PFSK-1 (cell line): ENCODE results near the gene LACC1.

Source experiments
- FOXP2 ChIP-seq: optimal IDR thresholded peaks from 2 replicates; pipeline ENCODE3; 2011; ENCODE audit warnings: borderline replicate concordance, control low read depth, inconsistent platforms; ENCODE audit not compliant: insufficient read depth; ENCODE audit errors: extremely low read length, extremely low read depth
- POLR2AphosphoS5 ChIP-seq: IDR thresholded peaks from 2 replicates; pipeline ENCODE4 v1.6.1; 2012; ENCODE audit warnings: low read depth, mild to moderate bottlenecking, control low read depth, low read length, moderate library complexity
- SIN3A ChIP-seq: IDR thresholded peaks from 2 replicates; pipeline ENCODE4 v1.6.1; 2012; ENCODE audit warnings: mild to moderate bottlenecking, low read length, moderate library complexity, borderline replicate concordance; ENCODE audit not compliant: insufficient read depth
- TAF1 ChIP-seq: IDR thresholded peaks from 2 replicates; pipeline ENCODE4 v1.6.1; 2012; ENCODE audit warnings: low read length, control low read depth, borderline replicate concordance; ENCODE audit not compliant: insufficient read depth
- TF ChIP-seq, protein P1 (sequence below), 2 experiments: IDR thresholded peaks; 2 replicates each; pipeline versions ENCODE4 v1.6.1 to v1.8.0; 2011 to 2012; ENCODE audit warnings: low read depth in 2 of 2, low read length in 2 of 2, control low read depth in 1 of 2, inconsistent platforms in 1 of 2, mild to moderate bottlenecking in 1 of 2, moderate library complexity in 1 of 2; ENCODE audit not compliant: insufficient read depth in 1 of 2

Gene LACC1

DNA sequence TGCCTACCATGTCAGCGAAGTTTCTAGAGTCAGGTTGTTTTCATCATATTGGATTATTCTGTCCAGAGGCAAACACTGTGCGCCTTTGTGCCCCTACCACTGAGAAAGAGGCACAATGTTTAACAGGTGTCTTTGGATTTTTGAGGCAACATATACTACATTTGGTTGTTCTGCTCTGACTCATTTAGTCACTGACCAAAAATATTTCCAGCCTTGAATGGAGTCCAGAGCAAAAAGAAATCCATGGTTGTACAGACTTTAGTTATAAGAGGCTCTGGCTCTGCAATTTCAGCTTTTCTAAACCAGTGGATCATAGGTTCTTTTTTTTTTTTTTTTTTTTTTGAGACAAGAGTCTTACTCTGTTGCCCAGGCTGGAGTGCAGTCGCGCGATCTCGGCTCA is 35.7 kb downstream of the LACC1 start:
- TF ChIP-seq SIN3A (no peak), TAF1 (no peak), POLR2AphosphoS5 (no peak), FOXP2 (no peak)
- TF ChIP-seq, protein P1, sequence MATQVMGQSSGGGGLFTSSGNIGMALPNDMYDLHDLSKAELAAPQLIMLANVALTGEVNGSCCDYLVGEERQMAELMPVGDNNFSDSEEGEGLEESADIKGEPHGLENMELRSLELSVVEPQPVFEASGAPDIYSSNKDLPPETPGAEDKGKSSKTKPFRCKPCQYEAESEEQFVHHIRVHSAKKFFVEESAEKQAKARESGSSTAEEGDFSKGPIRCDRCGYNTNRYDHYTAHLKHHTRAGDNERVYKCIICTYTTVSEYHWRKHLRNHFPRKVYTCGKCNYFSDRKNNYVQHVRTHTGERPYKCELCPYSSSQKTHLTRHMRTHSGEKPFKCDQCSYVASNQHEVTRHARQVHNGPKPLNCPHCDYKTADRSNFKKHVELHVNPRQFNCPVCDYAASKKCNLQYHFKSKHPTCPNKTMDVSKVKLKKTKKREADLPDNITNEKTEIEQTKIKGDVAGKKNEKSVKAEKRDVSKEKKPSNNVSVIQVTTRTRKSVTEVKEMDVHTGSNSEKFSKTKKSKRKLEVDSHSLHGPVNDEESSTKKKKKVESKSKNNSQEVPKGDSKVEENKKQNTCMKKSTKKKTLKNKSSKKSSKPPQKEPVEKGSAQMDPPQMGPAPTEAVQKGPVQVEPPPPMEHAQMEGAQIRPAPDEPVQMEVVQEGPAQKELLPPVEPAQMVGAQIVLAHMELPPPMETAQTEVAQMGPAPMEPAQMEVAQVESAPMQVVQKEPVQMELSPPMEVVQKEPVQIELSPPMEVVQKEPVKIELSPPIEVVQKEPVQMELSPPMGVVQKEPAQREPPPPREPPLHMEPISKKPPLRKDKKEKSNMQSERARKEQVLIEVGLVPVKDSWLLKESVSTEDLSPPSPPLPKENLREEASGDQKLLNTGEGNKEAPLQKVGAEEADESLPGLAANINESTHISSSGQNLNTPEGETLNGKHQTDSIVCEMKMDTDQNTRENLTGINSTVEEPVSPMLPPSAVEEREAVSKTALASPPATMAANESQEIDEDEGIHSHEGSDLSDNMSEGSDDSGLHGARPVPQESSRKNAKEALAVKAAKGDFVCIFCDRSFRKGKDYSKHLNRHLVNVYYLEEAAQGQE (IDR thresholded peaks at IDR 0.05; ENCODE audit: insufficient read depth in 1 of 2, low read depth in 2 of 2, low read length in 2 of 2), result no peak

DNA sequence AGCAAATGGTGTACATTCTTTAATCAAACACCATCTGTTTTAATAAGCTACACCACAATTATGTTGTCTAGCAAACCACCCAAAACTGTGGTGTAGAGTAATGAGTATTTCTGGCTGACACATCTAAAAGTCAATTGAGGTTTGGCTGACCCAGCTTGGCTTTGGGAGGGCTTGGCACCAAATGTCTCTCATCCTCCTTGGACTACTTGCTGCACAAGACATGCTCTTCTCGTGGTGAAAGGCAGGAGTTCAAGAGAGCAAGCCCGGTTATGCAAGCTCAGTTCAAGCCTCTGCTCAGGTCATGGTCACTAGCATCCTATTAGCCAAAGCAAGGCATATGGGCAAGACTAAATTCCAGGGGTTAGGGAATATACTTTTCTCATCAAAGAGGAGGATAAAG is 37.1 kb downstream of the LACC1 start:
- TF ChIP-seq, protein P1 (IDR thresholded peaks at IDR 0.05; ENCODE audit: insufficient read depth in 1 of 2, low read depth in 2 of 2, low read length in 2 of 2), result no peak
- no peak for TF ChIP-seq POLR2AphosphoS5
- no peak for TF ChIP-seq FOXP2
- TF ChIP-seq SIN3A, result no peak
- no peak for TF ChIP-seq TAF1

GRCh38 chr13:43918636-43919035 is 38.9 kb downstream of the LACC1 start:
- TF ChIP-seq FOXP2 (no peak), POLR2AphosphoS5 (no peak), SIN3A (no peak), TAF1 (no peak)
- TF ChIP-seq, protein P1 (IDR thresholded peaks at IDR 0.05; ENCODE audit: insufficient read depth in 1 of 2, low read depth in 2 of 2, low read length in 2 of 2), result no peak

GRCh38 chr13:43920965-43921674 is 41.4 kb downstream of the LACC1 start:
- TF ChIP-seq, protein P1 (IDR thresholded peaks at IDR 0.05; ENCODE audit: insufficient read depth in 1 of 2, low read depth in 2 of 2, low read length in 2 of 2), result no peak
- TF ChIP-seq TAF1 (no peak), FOXP2 (no peak), SIN3A (no peak), POLR2AphosphoS5 (no peak)
